Measurements from ENCODE around the gene VCL. TPM values are rescaled to one million over a fixed set of nuclear protein-coding genes. Genes with fewer than 3 reads are reported as not detected.

VCL gene
- total and polyA plus RNA-seq, 9 of the 15 experiments (the other 6 are each of a cell fraction or from before 2014, with no cell fraction given) = 29.8 to 186 (median 76.4) TPM

DNA sequence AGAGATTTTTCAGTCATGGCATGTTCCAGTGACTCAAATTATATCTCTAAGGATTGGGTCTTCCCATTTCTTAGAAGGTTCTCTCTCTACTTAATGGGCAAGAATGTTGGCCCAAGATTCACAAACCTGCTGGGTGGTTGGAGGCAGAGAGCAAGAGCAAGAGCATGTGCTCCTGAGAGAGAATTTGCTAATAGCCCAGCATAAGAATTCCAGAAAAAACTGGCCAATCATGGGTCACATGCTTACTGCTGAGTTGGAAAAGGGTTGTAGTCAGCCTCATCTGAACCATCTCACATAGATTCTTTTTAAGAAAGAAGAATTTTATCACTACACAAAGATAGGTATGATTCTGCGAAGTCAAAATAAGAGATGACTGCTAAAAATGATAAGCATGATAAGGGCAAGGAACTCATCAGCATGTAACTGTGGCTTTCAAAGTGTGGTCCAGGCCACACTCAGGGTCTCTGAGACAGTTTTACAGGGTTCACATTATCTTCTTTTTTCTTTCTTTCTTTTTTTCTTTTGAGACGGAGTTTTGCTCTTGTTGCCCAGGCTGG, 8.2 kb upstream of the VCL start (continued):
- TF ChIP-seq BRCA1 (IDR thresholded peaks at IDR 0.05) (no peak), BRCA1 (CRISPR knock-in tag; IDR thresholded peaks at IDR 0.05) (no peak), ARID1B (IDR thresholded peaks at IDR 0.05) (peak; percentile 80), CREB1 (IDR thresholded peaks at IDR 0.05) (0 out of 2 replicates have a peak, but pooled peaks have one; percentile 8), CREB1 (CRISPR knock-in tag; IDR thresholded peaks at IDR 0.05) (no peak), ELF1 (tag; IDR thresholded peaks at IDR 0.05) (no peak), L3MBTL2 (IDR thresholded peaks at IDR 0.05) (peak; percentile 88), JUND (IDR thresholded peaks at IDR 0.05; ENCODE audit: borderline replicate concordance, low read depth, low read length) (no peak), JUND (tag; IDR thresholded peaks at IDR 0.05; ENCODE audit: borderline replicate concordance, low read depth, low read length) (peak; percentile 19; the same call in 2 of the 3 replicates), GABPB2 (CRISPR knock-in tag; conservative IDR thresholded peaks at IDR 0.05) (no peak), FOXA1 (IDR thresholded peaks at IDR 0.05; ENCODE audit: borderline replicate concordance) (no peak), ZFX (CRISPR knock-in tag; IDR thresholded peaks at IDR 0.05) (peak; percentile 40), TEAD2 (tag; IDR thresholded peaks at IDR 0.05) (no peak), HNRNPH1 (optimal IDR thresholded peaks at IDR 0.05; ENCODE audit: low read depth, low read length) (no peak), CTBP1 (IDR thresholded peaks at IDR 0.05; ENCODE audit: borderline replicate concordance) (peak; percentile 71; the same call in 1 of the 2 replicates), STAT5B (CRISPR knock-in tag; IDR thresholded peaks at IDR 0.05) (no peak), ZNF778 (CRISPR knock-in tag; IDR thresholded peaks at IDR 0.05) (no peak), PTTG1 (tag; IDR thresholded peaks at IDR 0.05; ENCODE audit: low read depth) (no peak), SUPT5H (IDR thresholded peaks at IDR 0.05) (no peak), ZNF282 (CRISPR knock-in tag; IDR thresholded peaks at IDR 0.05) (no peak), RB1 (IDR thresholded peaks at IDR 0.05; ENCODE audit: low read depth) (no peak), CXXC5 (CRISPR knock-in tag; IDR thresholded peaks at IDR 0.05) (no peak), GABPA (tag; conservative IDR thresholded peaks at IDR 0.05; ENCODE audit: low read depth) (no peak), RCOR1 (IDR thresholded peaks at IDR 0.05; ENCODE audit: borderline replicate concordance in 1 of 2, low read depth in 2 of 2, low read length in 2 of 2) (peak in 1 of 2 experiments; percentile 48; a peak in 1 of 4 replicates), ZNF561 (CRISPR knock-in tag; conservative IDR thresholded peaks at IDR 0.05) (no peak), ZNF766 (CRISPR knock-in tag; conservative IDR thresholded peaks at IDR 0.05) (peak; percentile 32; the same call in 1 of the 2 replicates), TAL1 (IDR thresholded peaks at IDR 0.05) (peak; percentile 42), NFIX (CRISPR knock-in tag; IDR thresholded peaks at IDR 0.05; ENCODE audit: low read depth) (no peak), MEIS2 (IDR thresholded peaks at IDR 0.05; ENCODE audit: partially characterized antibody) (no peak), KAT7 (CRISPR knock-in tag; IDR thresholded peaks at IDR 0.05; ENCODE audit: borderline replicate concordance) (peak; percentile 44; the same call in 1 of the 2 replicates)
- TF ChIP-seq, protein P1, sequence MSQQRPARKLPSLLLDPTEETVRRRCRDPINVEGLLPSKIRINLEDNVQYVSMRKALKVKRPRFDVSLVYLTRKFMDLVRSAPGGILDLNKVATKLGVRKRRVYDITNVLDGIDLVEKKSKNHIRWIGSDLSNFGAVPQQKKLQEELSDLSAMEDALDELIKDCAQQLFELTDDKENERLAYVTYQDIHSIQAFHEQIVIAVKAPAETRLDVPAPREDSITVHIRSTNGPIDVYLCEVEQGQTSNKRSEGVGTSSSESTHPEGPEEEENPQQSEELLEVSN (IDR thresholded peaks at IDR 0.05; ENCODE audit: borderline replicate concordance in 1 of 2, extremely low read depth in 1 of 2, insufficient read depth in 1 of 2, insufficient read length in 1 of 2, low read depth in 1 of 2, low read length in 1 of 2, poor library complexity in 1 of 2, severe bottlenecking in 1 of 2) = peak in 1 of 2 experiments; percentile 14
- TF ChIP-seq, protein P2, sequence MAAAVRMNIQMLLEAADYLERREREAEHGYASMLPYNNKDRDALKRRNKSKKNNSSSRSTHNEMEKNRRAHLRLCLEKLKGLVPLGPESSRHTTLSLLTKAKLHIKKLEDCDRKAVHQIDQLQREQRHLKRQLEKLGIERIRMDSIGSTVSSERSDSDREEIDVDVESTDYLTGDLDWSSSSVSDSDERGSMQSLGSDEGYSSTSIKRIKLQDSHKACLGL (CRISPR knock-in tag; IDR thresholded peaks at IDR 0.05; ENCODE audit: borderline replicate concordance, poor library complexity, severe bottlenecking) = no peak

All from K562 (cell line).